Measurements from ENCODE around the gene SFT2D1. TPM values are rescaled to one million over a fixed set of nuclear protein-coding genes. Genes with fewer than 3 reads are reported as not detected.
"Not testable (repeated sequence)": the region's sequence is repeated elsewhere in the genome, so short reads cannot be mapped to it uniquely, and the experiment has no call there.

Gene SFT2D1
- total RNA-seq, 1 donor from 2014 or later: 20.7 TPM

DNA sequence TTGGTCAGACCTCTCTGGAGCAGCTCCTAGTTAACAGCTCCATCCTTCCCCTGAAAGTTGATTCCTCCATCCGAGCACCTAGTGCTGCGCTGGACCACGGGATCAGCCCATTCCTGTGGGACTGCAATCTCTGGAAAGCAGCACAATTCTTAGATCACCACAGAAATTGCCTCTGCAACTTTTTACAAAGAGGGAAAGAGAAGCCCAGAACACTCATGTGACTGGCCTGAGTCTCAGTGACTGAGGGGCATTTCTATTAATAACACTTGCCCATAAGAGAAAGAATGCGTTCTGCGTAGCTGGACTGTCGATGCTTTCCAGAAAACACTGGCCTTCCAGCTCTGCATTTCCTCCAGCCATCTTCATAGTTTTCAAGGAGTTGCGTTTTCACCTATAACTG lies 22.1 kb upstream of the SFT2D1 start:
- no peak for DNase-seq (ENCODE audit: low read depth in 2 of 2)

DNA sequence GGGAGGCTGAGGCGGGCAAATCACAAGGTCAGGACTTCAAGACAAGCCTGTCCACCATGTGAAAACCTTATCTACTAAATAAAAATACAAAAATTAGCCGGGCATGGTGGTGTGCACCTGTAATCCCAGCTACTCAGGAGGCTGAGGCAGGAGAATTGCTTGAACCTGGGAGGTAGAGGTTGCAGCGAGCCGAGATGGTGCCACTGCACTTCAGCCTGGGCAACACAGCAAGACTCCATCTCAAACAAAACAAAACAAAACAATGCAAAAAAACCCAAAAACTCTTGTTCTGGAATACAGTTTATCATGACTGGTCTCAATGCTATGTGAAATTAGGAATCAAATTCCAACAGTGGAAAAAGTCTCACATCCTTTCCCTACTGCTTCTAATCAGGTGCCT lies 20.1 kb upstream of the SFT2D1 start:
- not testable (repeated sequence) for DNase-seq (ENCODE audit: low read depth in 2 of 2)

DNA sequence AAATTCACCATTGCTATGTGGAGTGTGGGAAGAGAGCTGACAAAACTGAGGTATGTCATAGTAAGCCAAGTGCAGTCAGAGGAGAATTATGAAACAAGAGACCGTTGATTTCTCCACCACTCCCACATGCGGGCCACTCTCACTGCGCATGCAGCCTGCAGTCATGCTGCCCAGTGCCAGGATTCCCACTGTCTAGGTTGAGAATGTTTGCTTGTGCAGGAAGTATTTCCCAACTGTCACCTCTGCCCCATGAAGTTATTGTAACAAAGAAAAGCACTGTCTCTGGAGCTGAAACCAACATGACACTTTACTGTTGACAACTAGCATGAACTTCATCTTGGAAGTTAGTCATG lies 18.7 kb upstream of the SFT2D1 start:
- peak; percentile 24 to 64 for DNase-seq (ENCODE audit: low read depth in 2 of 2)

DNA sequence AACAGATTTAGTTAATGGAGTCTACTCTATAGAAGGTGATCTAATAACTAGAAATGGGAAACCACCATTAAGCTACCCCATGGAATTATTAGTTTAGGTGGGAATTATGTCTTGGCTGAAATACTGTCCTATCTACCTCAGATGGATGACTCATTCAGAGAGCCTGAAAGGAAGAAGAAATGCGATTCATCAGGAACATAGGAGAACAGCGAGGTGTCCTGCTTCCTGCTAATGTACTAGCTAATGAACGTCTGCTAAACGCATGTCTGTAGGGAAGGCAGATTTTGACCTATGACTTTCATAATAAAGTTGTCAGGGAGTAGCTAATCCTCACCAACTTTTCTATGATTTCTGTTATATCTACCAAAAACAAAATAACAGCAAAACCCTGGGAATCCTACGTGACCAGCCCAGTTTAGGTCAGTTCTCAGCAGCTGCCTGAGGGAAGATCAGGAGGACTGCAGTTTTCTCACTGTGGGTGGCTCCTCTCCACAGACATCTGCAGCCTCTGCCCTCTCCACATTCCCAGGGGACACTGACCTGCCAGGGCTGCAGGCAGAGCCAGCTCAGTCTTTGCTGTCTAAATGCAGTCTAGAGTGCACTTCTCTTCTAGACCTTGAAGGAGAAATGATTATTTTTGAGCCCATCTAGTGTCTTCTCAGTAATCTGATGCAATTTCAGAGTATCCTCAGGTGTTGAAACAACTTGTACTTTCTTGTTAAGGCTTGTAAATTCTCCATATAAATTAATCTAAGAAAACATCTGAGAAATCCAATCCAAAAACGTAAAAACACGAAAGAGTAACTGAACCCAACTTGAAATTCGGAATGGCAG lies 18.1 kb upstream of the SFT2D1 start:
- DNase-seq (ENCODE audit: low read depth in 2 of 2): peak in 1 of 2 donors; percentile 38

DNA sequence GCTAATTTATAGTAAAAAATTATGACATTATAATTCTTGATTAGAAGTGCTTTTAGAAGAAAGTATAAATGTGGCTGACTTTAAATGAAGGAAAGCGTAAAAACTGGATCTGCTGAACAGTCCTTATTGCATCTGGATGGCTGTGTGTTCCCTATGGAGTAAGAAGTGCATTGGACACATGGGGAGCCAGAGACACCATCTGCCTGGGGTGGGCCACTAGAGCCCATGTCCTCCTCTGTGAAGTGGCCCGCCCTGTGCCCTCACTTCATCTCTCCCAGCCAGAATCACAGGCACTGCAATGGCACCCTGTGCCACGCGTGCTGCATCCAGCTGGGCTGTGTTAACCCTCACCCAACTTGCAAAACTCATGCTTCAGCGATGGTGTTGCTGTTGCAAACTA lies 13.2 kb upstream of the SFT2D1 start:
- no peak for DNase-seq (ENCODE audit: low read depth in 2 of 2)

DNA sequence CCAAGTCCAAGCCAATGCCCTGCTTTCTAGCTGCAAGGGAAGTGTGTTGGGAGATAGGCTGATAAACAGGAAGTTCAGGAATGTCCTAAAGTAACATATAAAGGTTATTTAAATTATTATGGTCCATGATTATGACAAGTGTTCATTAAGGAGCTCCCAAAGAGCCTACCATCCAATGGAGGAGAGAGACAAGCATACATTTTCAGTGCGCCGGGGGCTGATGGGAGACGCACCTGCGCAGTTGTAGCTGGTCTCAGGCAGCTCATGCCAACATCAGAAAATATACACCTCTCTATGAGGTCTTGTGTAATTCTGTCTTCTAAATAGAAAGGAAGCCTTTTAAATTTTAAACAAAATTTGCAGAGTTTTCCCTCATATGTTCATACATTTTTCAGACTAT lies 12.6 kb upstream of the SFT2D1 start:
- no peak for DNase-seq (ENCODE audit: low read depth in 2 of 2)

DNA sequence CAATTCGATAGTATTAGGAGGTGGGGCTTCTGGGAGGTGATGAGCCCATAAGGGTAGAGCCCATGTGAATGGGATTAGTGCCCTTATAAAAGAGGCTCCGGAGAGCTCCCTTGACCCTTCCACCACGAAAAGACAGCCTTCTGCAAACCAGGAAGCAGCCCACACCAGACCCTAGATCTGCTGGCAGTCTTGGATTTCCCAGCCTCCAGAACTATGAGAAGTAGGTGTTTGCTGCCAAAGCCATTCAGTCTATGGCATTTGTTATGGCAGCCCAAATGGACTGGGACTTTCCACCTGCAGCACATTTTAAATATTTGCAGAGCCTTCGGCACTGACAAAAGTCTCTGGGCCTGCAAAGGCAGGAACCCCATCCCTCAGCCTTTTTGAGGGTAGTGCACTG lies 11.8 kb upstream of the SFT2D1 start:
- DNase-seq (ENCODE audit: low read depth in 2 of 2): no peak

DNA sequence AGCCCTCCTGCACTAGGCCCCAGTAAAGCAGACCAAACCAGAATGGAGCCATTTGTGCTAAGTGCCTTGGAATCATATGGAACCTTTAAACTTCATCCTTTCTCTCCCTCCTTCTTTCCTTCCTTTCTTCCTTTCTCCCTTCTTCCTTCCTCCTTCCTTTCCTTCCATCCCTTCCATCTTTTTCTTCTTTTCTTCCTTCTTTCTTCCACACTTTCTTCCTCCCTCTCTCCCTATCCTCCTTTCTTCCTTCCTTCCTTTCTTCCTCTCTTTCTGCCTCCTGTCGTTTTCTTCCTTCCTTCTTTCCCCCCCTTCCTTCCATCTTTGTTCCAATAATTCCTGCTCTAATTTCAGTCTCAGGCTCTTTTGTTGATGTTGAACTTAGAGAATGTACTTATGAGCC lies 11.2 kb upstream of the SFT2D1 start:
- DNase-seq (ENCODE audit: low read depth in 2 of 2): no peak

DNA sequence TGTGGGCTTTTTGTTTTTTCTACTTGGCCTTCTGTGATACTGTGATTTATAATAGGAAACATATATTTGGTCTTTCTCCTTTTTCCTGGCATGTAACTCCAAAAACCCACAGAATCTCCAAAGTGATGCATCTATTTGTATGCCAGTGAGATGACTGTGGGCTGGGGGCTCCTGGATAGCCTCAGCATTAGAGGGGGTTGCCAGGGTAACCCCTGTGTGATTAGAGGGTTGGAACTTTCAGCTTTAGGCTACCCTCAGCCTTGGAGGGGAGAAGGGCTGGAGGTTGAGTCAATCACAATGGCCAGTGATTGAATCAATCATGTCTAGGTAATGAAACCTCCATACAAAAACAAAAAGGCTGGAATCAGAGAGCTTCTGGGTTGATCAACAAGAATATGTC lies 10.6 kb upstream of the SFT2D1 start:
- DNase-seq (ENCODE audit: low read depth in 2 of 2): no peak

DNA sequence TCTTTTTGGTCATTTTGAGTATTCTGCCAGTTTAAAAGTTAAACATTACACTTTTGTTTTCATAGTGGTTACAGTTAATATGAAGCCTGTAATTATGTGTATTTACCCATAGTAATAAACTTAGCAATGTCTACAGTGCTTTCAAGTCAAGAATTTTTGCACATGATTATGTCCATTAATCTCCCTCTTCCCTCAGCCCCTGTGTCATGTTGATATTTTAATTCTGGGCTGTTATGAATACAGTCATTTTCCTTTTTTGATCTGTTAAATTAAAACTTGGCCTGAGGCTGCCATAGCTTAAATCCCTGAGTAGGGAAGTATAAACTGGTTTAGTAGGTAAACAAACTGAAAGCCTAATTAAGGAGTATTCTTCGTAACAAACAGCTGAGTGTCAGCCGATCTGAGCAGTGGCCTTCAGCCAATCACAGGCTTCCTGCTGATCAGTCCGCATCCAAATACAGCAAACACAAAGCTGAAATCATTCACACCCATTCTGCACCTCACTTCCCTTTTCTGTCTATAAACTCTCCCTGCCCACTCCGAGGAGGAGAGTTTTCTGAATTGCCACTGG lies 9.5 kb upstream of the SFT2D1 start:
- peak in 1 of 2 donors; percentile 37 for DNase-seq (ENCODE audit: low read depth in 2 of 2)

DNA sequence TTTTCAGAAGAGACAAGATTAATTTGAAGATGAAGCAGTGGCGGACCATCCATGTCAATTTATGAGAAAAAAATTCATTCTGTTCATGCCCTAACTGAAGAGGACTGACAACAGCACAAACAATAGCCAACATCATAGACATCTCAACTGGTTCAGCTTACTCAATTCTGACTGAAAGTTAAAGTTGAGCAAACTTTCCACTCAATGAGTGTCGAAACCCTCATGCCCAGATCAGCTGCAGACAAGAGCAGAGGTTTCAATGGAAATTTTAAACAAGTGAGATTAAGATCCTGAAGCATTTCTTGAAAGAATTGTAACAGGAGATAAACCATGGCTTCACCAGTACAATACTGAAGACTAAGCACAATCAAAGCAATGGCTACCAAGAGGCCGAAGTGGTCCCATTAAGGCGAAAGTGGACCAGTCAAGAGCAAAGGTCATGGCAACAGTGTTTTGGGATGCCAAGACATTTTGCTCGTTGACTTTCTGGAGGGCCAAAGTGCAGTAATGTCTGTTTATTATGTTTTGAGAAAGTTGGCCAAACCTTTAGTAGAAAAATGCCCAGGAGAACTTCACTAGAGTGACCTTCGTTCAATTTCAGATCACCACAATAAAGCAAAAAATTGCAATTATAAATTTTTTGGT lies 6.1 kb upstream of the SFT2D1 start:
- no peak for DNase-seq (ENCODE audit: low read depth in 2 of 2)

DNA sequence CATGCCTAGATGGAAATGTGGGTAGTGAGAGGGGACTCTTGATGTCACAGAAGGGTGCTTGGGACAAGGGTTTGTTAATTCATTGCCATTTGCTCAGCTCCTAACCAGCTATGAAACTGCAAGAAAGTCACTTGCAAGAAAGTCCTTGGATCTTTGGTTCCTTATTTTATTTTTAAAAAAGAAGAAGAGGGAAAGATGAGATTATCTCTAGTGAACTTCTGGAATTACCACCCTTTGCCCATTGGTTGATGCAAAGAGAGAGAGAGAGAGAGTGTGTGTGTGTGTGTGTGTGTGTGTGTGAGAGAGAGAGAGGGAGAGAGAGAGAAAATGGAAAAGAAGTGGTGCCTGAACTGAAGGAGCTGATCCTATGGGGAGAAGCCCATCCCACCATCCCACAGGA lies 4.6 kb upstream of the SFT2D1 start:
- DNase-seq (ENCODE audit: low read depth in 2 of 2): no peak

DNA sequence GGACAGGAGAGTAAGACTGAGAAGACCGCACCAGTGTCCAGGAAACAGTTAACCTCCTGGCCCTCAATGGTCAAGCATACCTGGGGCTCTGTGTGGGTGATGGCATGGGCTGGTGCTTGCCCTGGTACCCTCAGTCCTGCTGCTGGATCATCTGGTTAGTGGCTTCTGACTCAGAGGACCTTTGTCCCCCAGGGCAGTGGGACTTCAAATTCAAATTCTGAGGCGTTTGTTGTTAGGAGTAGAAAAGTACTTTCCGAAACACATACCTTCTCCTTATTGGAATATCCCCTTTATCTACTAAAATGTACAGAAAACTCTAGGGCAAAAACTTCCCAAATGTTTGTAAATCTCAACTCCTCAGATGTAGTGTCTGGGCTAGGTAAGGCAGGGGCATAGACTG lies 4.1 kb upstream of the SFT2D1 start:
- no peak for DNase-seq (ENCODE audit: low read depth in 2 of 2)

DNA sequence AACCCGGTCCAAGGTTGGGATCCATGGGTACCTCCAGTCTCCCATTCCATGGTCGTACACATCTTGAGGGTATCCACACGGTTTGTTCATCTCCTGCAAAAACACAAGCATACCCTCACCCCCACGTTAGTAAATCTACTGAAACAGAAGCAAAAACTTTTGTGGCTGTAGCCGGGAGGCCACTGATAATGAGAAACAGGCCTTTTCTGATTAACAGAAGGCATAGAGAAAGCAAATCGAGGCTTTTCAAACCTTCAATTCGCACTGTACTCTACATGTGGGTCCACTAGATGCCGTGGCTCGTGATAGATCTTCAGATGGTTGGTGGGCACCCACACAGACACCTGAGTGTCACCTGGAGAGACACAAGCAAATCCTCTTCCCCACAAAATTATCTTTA lies 3.3 kb upstream of the SFT2D1 start:
- DNase-seq (ENCODE audit: low read depth in 2 of 2): not testable (repeated sequence)

DNA sequence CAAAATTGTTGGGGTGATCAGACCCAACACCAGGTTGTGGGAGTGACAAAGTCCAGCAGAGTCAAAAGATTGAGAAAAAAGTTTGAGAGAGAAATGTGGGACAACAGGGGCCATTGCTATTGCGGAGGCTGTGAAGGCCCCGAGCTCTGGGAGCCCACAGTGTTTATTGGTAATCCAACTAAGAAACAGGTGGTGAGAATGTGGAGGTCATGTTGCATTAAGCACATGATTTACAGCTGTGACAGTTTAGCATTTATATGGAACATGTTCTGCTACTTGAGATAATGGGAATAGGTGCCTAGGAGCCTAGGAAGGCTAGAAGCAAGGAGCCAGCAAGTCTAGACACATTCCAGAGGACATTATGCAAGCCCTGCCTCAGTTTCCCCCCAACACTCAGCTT lies 2.6 kb upstream of the SFT2D1 start:
- not testable (repeated sequence) for DNase-seq (ENCODE audit: low read depth in 2 of 2)

DNA sequence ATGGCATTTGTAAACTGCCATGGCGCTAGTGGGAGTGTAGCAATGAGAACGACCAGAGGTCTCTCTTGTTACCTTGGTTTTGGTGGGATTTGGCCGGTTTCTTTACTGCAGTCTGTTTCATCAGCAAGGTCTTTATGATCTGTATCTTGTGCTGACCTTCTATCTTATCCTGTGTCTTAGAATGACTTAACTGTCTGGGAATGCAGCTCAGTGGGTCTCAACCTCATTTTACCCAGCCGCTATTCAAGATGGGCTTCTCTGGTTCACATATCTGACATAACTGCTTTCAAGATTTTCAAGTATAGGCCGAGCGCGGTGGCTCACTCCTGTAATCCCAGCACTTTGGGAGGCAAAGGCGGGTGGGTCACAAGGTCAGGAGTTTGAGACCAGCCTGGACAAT lies 1.9 kb upstream of the SFT2D1 start:
- DNase-seq (ENCODE audit: low read depth in 2 of 2): no peak

DNA sequence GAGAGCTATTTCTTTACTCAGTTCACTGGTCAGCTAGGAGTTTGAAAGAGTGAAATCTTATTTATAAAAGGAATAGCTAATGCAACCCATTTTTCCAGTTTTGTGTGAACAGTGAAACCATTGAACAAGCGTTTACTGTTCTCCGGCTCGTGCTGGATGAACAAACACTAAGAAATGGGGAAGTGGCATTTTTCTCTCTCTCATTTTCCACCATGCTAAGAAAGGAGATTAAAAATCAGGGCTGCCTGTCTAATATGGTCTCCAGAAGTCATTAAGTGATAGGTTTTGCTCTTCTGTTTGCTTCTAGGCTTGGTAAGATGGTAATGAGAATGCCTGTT lies 774 bp upstream of the SFT2D1 start:
- DNase-seq (ENCODE audit: low read depth in 2 of 2): no peak

DNA sequence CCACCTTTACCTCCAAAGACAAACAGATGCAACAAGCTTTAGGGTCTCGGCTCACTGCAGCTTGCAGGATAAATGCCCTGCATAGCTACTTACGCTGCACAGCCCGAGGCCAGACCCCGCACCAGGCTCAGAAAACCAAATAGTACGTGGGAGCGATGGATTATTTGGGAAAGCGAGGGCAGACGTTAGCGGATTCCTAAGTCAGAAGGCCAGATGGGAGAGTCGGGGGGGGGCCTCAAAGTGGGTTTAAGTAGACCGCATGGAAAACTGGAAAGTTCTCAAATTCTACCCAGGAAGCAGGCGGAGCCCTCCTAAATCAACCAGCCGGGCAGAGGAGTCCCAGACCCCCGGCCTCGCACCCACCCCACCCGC lies 382 bp downstream of the SFT2D1 start:
- no peak for DNase-seq (ENCODE audit: low read depth in 2 of 2)

DNA sequence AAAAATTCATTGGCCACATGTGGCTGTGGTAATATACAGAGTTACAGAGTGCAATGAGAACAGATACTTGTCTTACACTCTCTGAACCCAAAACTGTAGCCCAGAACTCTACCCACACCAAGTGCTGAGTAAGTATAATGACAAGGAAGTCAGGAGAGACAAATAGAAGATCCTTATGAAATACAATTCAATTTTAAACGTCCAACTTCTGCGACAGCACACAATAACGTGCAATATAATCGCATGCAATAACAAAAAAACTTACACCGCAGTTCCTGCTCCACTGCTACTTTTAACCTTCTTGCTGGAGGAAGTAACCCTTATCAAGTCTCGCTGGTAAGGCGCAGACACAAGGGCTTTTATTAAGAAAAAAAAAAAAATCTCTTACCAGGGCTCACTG lies 881 bp downstream of the SFT2D1 start:
- peak in 1 of 2 donors; percentile 6 for DNase-seq (ENCODE audit: low read depth in 2 of 2)

DNA sequence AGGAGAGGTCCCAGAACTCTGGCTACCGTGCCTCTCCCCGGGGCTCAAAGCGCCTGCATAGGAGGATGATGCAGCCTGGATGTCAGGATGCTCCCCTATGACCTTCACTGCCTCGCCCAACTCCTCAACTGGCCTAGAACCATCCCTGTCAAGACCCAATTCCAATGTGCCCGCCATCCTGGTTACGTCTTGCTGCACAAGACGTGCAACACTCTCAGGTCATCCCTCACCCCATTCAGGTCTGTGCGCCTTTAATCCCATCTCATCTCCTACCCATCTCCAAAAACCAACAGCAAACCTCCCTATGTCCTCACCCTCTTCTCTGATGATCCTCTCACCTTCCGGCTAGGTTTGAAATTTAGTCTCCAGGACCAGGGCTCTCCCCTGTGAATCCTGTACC lies 3.5 kb downstream of the SFT2D1 start:
- no peak for DNase-seq (ENCODE audit: low read depth in 2 of 2)

DNA sequence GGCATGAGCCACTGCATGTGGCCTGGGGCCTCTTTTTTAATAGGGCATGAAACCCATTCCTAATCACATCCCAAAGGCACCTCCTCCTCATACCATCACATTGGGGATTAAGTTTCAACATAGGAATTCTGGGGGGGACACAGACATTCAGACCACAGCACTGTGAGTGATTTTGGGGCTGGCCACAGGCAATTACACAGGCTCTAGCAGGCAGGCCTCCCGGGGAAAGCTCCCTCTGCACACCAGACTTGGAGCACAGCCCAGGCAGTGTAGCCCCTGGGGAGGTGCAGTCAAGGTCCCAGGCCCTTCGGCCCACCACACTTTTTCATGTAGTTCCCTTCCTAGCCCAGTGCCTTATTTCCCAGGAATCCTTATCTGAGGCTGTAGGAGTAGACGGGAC lies 5.5 kb downstream of the SFT2D1 start:
- DNase-seq (ENCODE audit: low read depth in 2 of 2): no peak

DNA sequence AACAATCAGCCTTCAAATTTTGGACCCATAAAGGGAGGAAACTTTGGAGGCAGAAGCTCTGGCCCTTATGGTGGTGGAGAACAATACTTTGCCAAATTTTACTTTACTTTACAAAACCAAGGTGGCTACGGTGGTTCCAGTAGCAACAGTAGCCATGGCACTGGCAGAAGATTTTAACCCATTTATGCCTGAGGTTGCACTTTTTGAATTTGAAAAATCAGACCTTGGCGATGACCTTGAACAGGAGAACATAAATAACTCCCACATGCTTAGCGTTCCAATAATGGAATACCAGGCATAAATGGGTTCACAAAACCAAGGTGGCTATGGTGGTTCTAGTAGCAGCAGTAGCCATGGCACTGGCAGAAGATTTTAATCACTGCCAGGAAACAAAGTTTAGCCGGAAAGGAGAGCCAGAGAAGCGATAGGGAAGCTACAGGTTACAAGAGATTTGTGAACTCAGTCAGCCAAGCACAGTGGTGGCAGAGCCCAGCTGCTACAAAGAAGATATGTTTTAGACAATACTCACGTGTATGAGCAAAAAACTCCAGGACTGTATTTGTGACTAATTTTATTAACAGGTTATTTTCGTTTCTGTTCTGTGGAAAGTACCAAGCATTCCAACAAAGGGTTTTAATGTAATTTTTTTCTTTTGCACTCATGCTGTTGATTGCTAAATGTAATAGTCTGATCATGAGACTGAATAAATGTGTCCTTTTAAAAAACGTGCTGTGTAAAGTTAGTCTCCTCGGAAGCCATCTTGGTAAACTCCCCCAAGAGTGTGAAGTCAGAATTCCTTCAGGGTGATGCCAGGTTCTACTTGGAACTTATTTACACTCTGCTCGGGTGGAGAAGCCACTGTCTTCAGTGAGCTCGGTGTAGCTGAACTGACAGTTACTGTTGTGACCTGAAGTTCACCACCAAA lies 6.7 kb downstream of the SFT2D1 start:
- no peak for DNase-seq (ENCODE audit: low read depth in 2 of 2)
